Esophagus squamous epithelium (tissue), 5 donors: Measurements from ENCODE around the gene GPR146. TPM values are rescaled to one million over a fixed set of nuclear protein-coding genes. Genes with fewer than 3 reads are reported as not detected.

Experiments used
- DNase-seq: peaks from one replicate; lab custom pipeline; 2025; lab: John Stamatoyannopoulos, UW
- H3K27ac ChIP-seq, 4 donors: fragments of 200-600 bp; sonication (generic); one replicate each; pipeline ENCODE4 v1.5.1; 2016 to 2019; ENCODE audit warnings: mild to moderate bottlenecking in 1 of 4
- H3K27me3 ChIP-seq, 4 donors: fragments of 200-600 bp; sonication (generic); 1 replicate in 3 of 4; 2 replicates in 1 of 4; pipeline versions ENCODE4 v1.5.1 to v1.6.0; 2017 to 2021; ENCODE audit warnings: antibody characterized with exemption in 1 of 4
- H3K36me3 ChIP-seq, 3 donors: fragments of 200-600 bp; sonication (generic); one replicate each; pipeline ENCODE4 v1.5.1; 2016 to 2019
- H3K4me1 ChIP-seq, 3 donors: fragments of 200-600 bp; sonication (generic); one replicate each; pipeline ENCODE4 v1.5.1; 2017 to 2019
- H3K4me3 ChIP-seq, 4 donors: fragments of 200-600 bp; sonication (generic); 1 replicate in 3 of 4; 2 replicates in 1 of 4; pipeline ENCODE4 v1.5.1; 2016 to 2019; ENCODE audit warnings: mild to moderate bottlenecking in 2 of 4, moderate library complexity in 1 of 4
- H3K9me3 ChIP-seq, 3 donors: fragments of 200-600 bp; sonication (generic); one replicate each; pipeline ENCODE4 v1.5.1; 2016 to 2019
- CTCF ChIP-seq, 6 experiments: fragments of 450-650 bp in 4 of 6; fragments of 200-600 bp in 2 of 6; sonication (generic) in 2 of 6; IDR thresholded peaks; one replicate each; pipeline ENCODE4 v1.5.1; 2016 to 2019; ENCODE audit warnings: antibody characterized with exemption in 6 of 6, mild to moderate bottlenecking in 4 of 6, moderate library complexity in 4 of 6
- POLR2A ChIP-seq, 4 donors: fragments of 450-650 bp; IDR thresholded peaks; one replicate each; pipeline ENCODE4 v1.6.1; 2017; ENCODE audit warnings: antibody characterized with exemption in 4 of 4, mild to moderate bottlenecking in 4 of 4, moderate library complexity in 3 of 4
- WGBS, 2 donors: methylation state at CpG; one replicate each; pipeline ENCODE4 v1.1.5; 2018; 5-methylcytosine and 5-hydroxymethylcytosine counted together
- intact Hi-C: fragments of 100-400 bp; cut with DNase I; formaldehyde crosslinking; loops from one replicate; pipeline ENCODE4 v1.15.0; 2022
- total RNA-seq, 4 donors: library from RNA; depleted of rRNA; stranded (reverse); fragments of >200 nt; gene quantifications; one replicate each; pipeline ENCODE4 v1.1.0, GENCODE V29; 2016
- donor health status: DM: yes; HTN: yes; CAD: no.

Gene GPR146
- total RNA-seq, 4 donors from 2014 or later = 1.1 to 12.8 (median 3.5) TPM

GRCh38 chr7:1017586-1018333 is 26.6 kb upstream of the GPR146 start:
- no peak overlapping the region for H3K4me3 ChIP-seq
- no peaks in the 10 kb centered on the region for H3K9me3 ChIP-seq
- DNase-seq = no peak
- H3K4me1 ChIP-seq = peaks cover 1 to 28% (median 9%) of the 10 kb centered on the region in 3 donors
- peaks cover 0 to 40% (median 0%) of the 10 kb centered on the region in 3 donors for H3K36me3 ChIP-seq
- TF ChIP-seq POLR2A (IDR thresholded peaks at IDR 0.05) = no peak
- no peak for TF ChIP-seq CTCF (IDR thresholded peaks at IDR 0.05)
- intact Hi-C loops = no loop called here
- no peak overlapping the region for H3K27ac ChIP-seq
- no peaks in the 10 kb centered on the region for H3K27me3 ChIP-seq
- WGBS, 2 donors = 92 to 96% methylated on average over 29 to 32 of the region's 34 CpGs

- Histone ChIP-seq H3K27ac (no peak overlapping the region), H3K9me3 (no peaks in the 10 kb centered on the region), H3K4me1 (peaks cover 0 to 23% (median 6%) of the 10 kb centered on the region in 3 donors), H3K27me3 (no peaks in the 10 kb centered on the region), H3K36me3 (peaks cover 0 to 44% (median 0%) of the 10 kb centered on the region in 3 donors), H3K4me3 (no peak overlapping the region)
- TF ChIP-seq POLR2A (IDR thresholded peaks at IDR 0.05) (no peak), CTCF (IDR thresholded peaks at IDR 0.05) (no peak)
- DNase-seq = no peak
- 90% methylated on average over 9 of the region's 13 CpGs; no CpG with 5 or more reads in 1 of the 2 donors for WGBS, 2 donors
- intact Hi-C loops = no loop called here
Measured at GRCh38 chr7:1018334-1018695, 26.0 kb upstream of the GPR146 start.

GRCh38 chr7:1019255-1019785 is 25.0 kb upstream of the GPR146 start:
- H3K9me3 ChIP-seq = no peaks in the 10 kb centered on the region
- 38 to 85% methylated on average over 1 to 4 of the region's 14 CpGs for WGBS, 2 donors
- intact Hi-C loops = no loop called here

GRCh38 chr7:1019789-1020610 is 24.3 kb upstream of the GPR146 start:
- H3K9me3 ChIP-seq = no peaks in the 10 kb centered on the region
- no peaks in the 10 kb centered on the region for H3K27me3 ChIP-seq
- H3K36me3 ChIP-seq = peaks cover 0 to 49% (median 0%) of the 10 kb centered on the region in 3 donors
- no peak overlapping the region for H3K4me3 ChIP-seq
- no peak for TF ChIP-seq POLR2A (IDR thresholded peaks at IDR 0.05)
- TF ChIP-seq CTCF (IDR thresholded peaks at IDR 0.05) = no peak
- 80 to 93% methylated on average over 1 to 11 of the region's 42 CpGs for WGBS, 2 donors
- peaks cover 0 to 6% (median 3%) of the 10 kb centered on the region in 3 donors for H3K4me1 ChIP-seq
- no peak overlapping the region for H3K27ac ChIP-seq
- intact Hi-C loops = no loop called here
- no peak for DNase-seq

More at GRCh38 chr7:1019255-1019785, 25.0 kb upstream of the GPR146 start:
- TF ChIP-seq CTCF (IDR thresholded peaks at IDR 0.05) = no peak
- TF ChIP-seq POLR2A (IDR thresholded peaks at IDR 0.05) = no peak
- peaks cover 0 to 13% (median 5%) of the 10 kb centered on the region in 3 donors for H3K4me1 ChIP-seq
- H3K36me3 ChIP-seq = peaks cover 0 to 44% (median 0%) of the 10 kb centered on the region in 3 donors
- H3K27ac ChIP-seq = no peak overlapping the region
- H3K4me3 ChIP-seq = no peak overlapping the region
- no peak for DNase-seq
- H3K27me3 ChIP-seq = no peaks in the 10 kb centered on the region
